Measurements from ENCODE around the gene ATOH8.

ATOH8 gene

DNA sequence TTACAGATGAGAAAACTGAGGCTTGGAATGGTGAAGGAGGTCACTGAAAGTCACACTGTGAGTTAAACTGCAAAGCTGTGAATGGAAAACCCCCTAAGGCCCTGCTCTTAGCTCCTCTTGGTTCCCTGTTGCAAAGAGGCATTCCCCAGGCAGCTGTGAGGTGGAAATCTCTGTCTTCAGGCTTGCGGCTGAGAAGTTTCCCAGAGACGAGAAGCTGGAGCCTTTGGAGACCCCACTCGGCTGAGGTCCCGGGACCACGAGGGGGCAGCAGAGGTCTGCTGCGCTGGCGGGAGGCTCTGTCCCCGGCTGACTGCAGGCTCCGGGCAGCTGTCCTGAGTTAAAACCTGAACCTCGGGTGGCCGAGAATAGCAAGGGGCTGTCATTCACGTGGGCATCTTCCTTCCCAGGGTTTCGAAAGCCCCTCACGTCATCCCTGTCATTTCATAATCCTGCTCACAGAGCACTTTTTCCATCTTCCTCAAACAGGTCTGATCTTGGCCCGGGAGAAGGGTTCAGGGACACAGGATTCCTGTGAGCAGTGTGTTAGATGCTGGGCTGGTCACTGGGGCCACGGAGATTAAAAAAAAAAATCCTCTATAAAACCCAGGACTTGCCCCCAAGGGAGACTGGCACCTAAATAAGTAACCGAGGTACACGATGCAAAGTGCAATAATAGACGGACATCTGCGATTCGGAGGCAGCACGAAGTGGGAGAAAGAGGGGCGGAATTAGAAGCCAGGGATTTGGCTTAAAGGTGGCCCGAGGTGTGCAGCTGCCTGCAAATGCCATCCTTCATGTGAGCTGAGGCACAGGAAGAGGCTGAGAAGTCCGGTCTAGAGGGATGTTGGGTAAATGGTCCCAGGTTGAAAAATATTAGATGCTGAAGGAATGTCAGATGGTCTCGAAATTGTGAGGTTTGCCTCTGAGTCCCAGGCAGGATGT is 24.6 kb upstream of the ATOH8 start:
- H3K9ac ChIP-seq (ENCODE audit: low read depth, low read length): no peak overlapping the region
- no peaks in the 10 kb centered on the region for H3K9me3 ChIP-seq (ENCODE audit: control insufficient read depth, insufficient read depth, low read length)
- H3K4me1 ChIP-seq (ENCODE audit: control insufficient read depth, insufficient read depth, low read length): no peaks in the 10 kb centered on the region
- no peaks in the 10 kb centered on the region for H3K36me3 ChIP-seq (ENCODE audit: control insufficient read depth, insufficient read depth, low read length)
- no peak overlapping the region for H3K27ac ChIP-seq (ENCODE audit: low read depth, low read length)
- no peaks in the 10 kb centered on the region for H3K27me3 ChIP-seq (ENCODE audit: control insufficient read depth, insufficient read depth, low read length)
- H3K4me3 ChIP-seq (ENCODE audit: low read depth, low read length): no peak overlapping the region

DNA sequence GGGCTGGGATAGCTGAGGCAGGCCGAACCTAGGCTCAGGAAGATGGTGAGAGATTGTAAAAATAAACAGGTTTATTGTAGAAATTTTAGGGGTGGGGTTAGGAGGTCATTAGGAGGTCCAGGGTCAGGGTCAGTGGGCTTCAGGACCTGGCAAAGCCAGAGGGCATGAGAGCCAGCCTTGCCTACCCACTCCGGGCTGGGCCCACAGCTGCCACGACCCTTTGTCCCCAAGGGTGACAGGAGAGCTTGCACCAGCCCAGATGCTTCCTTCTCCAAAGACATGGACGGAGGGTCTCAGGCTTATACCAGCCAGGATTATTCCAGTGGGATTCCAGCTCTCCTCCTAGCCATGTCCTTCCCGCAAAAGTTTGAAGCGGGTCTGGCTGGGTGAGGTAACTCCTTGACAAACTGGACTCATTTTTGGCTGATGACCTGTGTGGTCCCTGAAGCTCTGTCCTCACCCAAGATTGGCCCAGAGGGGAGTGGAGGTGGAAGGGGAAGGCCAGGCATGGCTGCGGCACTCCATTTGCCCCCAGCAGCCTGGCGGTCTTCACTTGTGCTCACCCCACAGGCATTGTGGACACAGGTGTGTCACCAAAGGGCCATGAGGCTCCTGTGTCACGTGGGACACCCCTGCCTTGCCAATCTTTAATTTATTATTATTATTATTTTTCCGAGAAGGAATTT is 23.8 kb upstream of the ATOH8 start:
- no peak overlapping the region for H3K27ac ChIP-seq (ENCODE audit: low read depth, low read length)
- H3K9ac ChIP-seq (ENCODE audit: low read depth, low read length): no peak overlapping the region
- no peaks in the 10 kb centered on the region for H3K4me1 ChIP-seq (ENCODE audit: control insufficient read depth, insufficient read depth, low read length)

GRCh38 chr2:85730686-85731230 is 23.0 kb upstream of the ATOH8 start:
- H3K36me3 ChIP-seq (ENCODE audit: control insufficient read depth, insufficient read depth, low read length): no peaks in the 10 kb centered on the region
- no peaks in the 10 kb centered on the region for H3K9me3 ChIP-seq (ENCODE audit: control insufficient read depth, insufficient read depth, low read length)

More for the DNA sequence above, 23.8 kb upstream of the ATOH8 start:
- Histone ChIP-seq H3K4me3 (ENCODE audit: low read depth, low read length) (no peak overlapping the region), H3K9me3 (ENCODE audit: control insufficient read depth, insufficient read depth, low read length) (no peaks in the 10 kb centered on the region), H3K36me3 (ENCODE audit: control insufficient read depth, insufficient read depth, low read length) (no peaks in the 10 kb centered on the region), H3K27me3 (ENCODE audit: control insufficient read depth, insufficient read depth, low read length) (no peaks in the 10 kb centered on the region)

GRCh38 chr2:85731606-85732005 is 22.2 kb upstream of the ATOH8 start:
- no peaks in the 10 kb centered on the region for H3K4me1 ChIP-seq (ENCODE audit: control insufficient read depth, insufficient read depth, low read length)
- H3K9me3 ChIP-seq (ENCODE audit: control insufficient read depth, insufficient read depth, low read length): no peaks in the 10 kb centered on the region
- no peak overlapping the region for H3K4me3 ChIP-seq (ENCODE audit: low read depth, low read length)
- H3K27ac ChIP-seq (ENCODE audit: low read depth, low read length): no peak overlapping the region
- H3K9ac ChIP-seq (ENCODE audit: low read depth, low read length): no peak overlapping the region
- peaks cover 4% of the 10 kb centered on the region; the same call in 1 of the 2 replicates for H3K27me3 ChIP-seq (ENCODE audit: control insufficient read depth, insufficient read depth, low read length)
- H3K36me3 ChIP-seq (ENCODE audit: control insufficient read depth, insufficient read depth, low read length): no peaks in the 10 kb centered on the region

More at GRCh38 chr2:85730686-85731230, 23.0 kb upstream of the ATOH8 start:
- Histone ChIP-seq H3K4me1 (ENCODE audit: control insufficient read depth, insufficient read depth, low read length) (no peaks in the 10 kb centered on the region), H3K9ac (ENCODE audit: low read depth, low read length) (no peak overlapping the region), H3K27ac (ENCODE audit: low read depth, low read length) (no peak overlapping the region), H3K4me3 (ENCODE audit: low read depth, low read length) (no peak overlapping the region), H3K27me3 (ENCODE audit: control insufficient read depth, insufficient read depth, low read length) (peaks cover 4% of the 10 kb centered on the region; the same call in 1 of the 2 replicates)

GRCh38 chr2:85732467-85733120 is 21.2 kb upstream of the ATOH8 start:
- Histone ChIP-seq H3K36me3 (ENCODE audit: control insufficient read depth, insufficient read depth, low read length) (no peaks in the 10 kb centered on the region), H3K4me1 (ENCODE audit: control insufficient read depth, insufficient read depth, low read length) (no peaks in the 10 kb centered on the region), H3K27me3 (ENCODE audit: control insufficient read depth, insufficient read depth, low read length) (peaks cover 4% of the 10 kb centered on the region; the same call in 1 of the 2 replicates), H3K9me3 (ENCODE audit: control insufficient read depth, insufficient read depth, low read length) (no peaks in the 10 kb centered on the region), H3K27ac (ENCODE audit: low read depth, low read length) (no peak overlapping the region), H3K4me3 (ENCODE audit: low read depth, low read length) (no peak overlapping the region), H3K9ac (ENCODE audit: low read depth, low read length) (no peak overlapping the region)

DNA sequence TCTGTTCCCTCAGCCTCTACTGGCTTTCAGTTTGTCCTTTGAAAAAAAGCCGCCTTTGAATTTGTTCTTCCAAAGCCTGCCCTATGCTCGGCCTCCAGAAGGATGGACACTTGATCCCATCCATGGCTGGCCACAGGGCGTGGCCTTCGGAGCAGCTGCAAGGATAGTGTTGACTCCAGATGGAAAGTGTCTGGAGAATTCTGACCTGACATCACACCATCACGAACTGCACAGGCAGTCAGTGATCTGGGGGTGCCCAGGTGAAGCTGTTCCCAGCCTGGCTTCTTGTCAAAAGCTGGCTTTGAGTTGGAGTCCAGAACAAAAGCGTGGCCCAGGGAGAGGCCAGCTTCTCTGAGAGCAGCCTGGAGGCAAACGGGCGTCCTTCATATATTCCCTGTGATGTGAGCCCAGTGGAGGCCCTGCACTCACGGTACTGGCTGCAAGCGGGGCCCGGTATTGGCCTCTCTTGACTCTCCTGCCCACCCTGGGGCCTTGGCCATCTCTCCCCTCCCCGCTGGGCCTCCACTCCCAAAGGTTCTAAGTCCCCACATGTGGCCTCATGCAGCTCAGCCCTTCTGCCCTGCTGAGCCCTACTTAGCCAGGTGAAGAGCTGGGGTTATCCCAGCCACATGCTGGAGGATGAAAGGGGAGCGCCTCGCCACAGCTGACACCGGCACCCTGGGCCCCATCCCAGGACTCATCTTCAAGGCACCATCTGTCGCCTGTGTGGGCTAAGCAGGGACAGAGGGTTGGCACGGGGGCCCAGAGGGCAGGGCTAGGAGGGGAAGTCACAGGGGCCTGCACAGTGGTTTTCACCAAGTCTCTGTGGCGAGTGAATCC is 20.4 kb upstream of the ATOH8 start:
- H3K27ac ChIP-seq (ENCODE audit: low read depth, low read length): no peak overlapping the region
- H3K9ac ChIP-seq (ENCODE audit: low read depth, low read length): no peak overlapping the region
- H3K4me1 ChIP-seq (ENCODE audit: control insufficient read depth, insufficient read depth, low read length): no peaks in the 10 kb centered on the region
- H3K9me3 ChIP-seq (ENCODE audit: control insufficient read depth, insufficient read depth, low read length): no peaks in the 10 kb centered on the region
- peaks cover 4% of the 10 kb centered on the region; the same call in 1 of the 2 replicates for H3K27me3 ChIP-seq (ENCODE audit: control insufficient read depth, insufficient read depth, low read length)
- no peaks in the 10 kb centered on the region for H3K36me3 ChIP-seq (ENCODE audit: control insufficient read depth, insufficient read depth, low read length)
- no peak overlapping the region for H3K4me3 ChIP-seq (ENCODE audit: low read depth, low read length)

- H3K9me3 ChIP-seq (ENCODE audit: control insufficient read depth, insufficient read depth, low read length): no peaks in the 10 kb centered on the region
- H3K27ac ChIP-seq (ENCODE audit: low read depth, low read length): no peak overlapping the region
- no peak overlapping the region for H3K4me3 ChIP-seq (ENCODE audit: low read depth, low read length)
- H3K4me1 ChIP-seq (ENCODE audit: control insufficient read depth, insufficient read depth, low read length): no peaks in the 10 kb centered on the region
- H3K9ac ChIP-seq (ENCODE audit: low read depth, low read length): no peak overlapping the region
- no peaks in the 10 kb centered on the region for H3K36me3 ChIP-seq (ENCODE audit: control insufficient read depth, insufficient read depth, low read length)
- peaks cover 4% of the 10 kb centered on the region; the same call in 1 of the 2 replicates for H3K27me3 ChIP-seq (ENCODE audit: control insufficient read depth, insufficient read depth, low read length)
Measured at GRCh38 chr2:85734015-85734414, 19.8 kb upstream of the ATOH8 start.

GRCh38 chr2:85734942-85735608 is 18.7 kb upstream of the ATOH8 start:
- H3K27me3 ChIP-seq (ENCODE audit: control insufficient read depth, insufficient read depth, low read length): peaks cover 4% of the 10 kb centered on the region; the same call in 1 of the 2 replicates
- H3K36me3 ChIP-seq (ENCODE audit: control insufficient read depth, insufficient read depth, low read length): no peaks in the 10 kb centered on the region
- H3K4me1 ChIP-seq (ENCODE audit: control insufficient read depth, insufficient read depth, low read length): no peaks in the 10 kb centered on the region
- no peak overlapping the region for H3K27ac ChIP-seq (ENCODE audit: low read depth, low read length)
- no peak overlapping the region for H3K4me3 ChIP-seq (ENCODE audit: low read depth, low read length)
- H3K9me3 ChIP-seq (ENCODE audit: control insufficient read depth, insufficient read depth, low read length): no peaks in the 10 kb centered on the region
- H3K9ac ChIP-seq (ENCODE audit: low read depth, low read length): no peak overlapping the region

- H3K27me3 ChIP-seq (ENCODE audit: control insufficient read depth, insufficient read depth, low read length): peaks cover 4% of the 10 kb centered on the region; the same call in 1 of the 2 replicates
- H3K27ac ChIP-seq (ENCODE audit: low read depth, low read length): no peak overlapping the region
- no peak overlapping the region for H3K4me3 ChIP-seq (ENCODE audit: low read depth, low read length)
- H3K4me1 ChIP-seq (ENCODE audit: control insufficient read depth, insufficient read depth, low read length): no peaks in the 10 kb centered on the region
- no peaks in the 10 kb centered on the region for H3K36me3 ChIP-seq (ENCODE audit: control insufficient read depth, insufficient read depth, low read length)
- no peak overlapping the region for H3K9ac ChIP-seq (ENCODE audit: low read depth, low read length)
- H3K9me3 ChIP-seq (ENCODE audit: control insufficient read depth, insufficient read depth, low read length): no peaks in the 10 kb centered on the region
Measured at GRCh38 chr2:85735691-85736090, 18.1 kb upstream of the ATOH8 start.

Data from HUES48 (cell line).